IPS DF 4.7 (cell line): ENCODE measurements around the gene CYTL1.
"Not testable (repeated sequence)": the region's sequence is repeated elsewhere in the genome, so short reads cannot be mapped to it uniquely, and the experiment has no call there.

Experiments used
- DNase-seq: peaks from one replicate; pipeline ENCODE4 v3.0.0-alpha.2; 2013; ENCODE audit warnings: low spot score; ENCODE audit errors: extremely low read depth

The CYTL1 gene

DNA sequence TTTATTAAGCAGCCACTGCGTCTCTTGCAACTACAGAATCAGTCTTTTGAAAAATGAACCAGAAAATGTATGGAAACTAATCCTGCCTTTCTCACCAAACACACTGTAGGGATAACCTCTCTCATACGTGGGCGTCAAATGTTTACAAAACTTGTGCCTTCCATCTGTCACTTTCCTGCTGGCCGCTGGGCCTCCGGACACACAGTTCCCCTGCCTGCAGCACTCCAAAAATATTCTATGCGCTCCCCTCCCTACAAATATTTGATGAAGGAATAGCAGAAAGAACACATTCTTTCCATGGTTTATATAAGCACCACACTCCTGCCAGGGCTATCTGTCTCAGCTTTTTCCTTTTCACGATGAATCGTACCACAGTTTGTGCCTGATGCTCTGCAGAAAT is 14.9 kb upstream of the CYTL1 start:
- no peak for DNase-seq

DNA sequence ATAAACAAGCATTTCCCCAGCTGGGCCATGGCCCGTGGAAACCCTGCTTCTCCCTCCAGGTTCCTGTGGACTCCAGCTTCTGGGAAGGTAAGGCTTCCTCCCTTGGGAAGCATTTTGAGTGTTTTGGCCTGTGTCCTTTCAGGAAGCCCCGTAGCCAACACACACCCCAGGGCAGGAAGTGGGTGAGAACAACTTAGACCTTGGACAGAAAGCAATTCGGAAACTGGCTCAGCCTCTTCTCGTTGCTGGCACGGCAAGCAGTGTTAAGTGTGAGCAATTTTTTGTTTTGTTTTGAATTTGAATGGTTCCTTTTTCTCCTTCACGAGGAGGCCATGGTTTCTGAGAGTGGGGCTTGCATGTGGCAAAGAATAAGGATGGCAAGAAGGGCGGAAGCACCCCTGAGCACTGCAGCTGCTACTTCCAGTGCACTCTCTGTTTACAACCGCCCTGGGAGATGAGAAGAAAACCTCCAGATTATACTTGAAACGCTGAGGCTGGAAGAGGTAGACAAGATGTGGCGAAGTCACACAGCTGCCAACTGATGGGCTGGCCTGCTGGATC is 14.1 kb upstream of the CYTL1 start:
- no peak for DNase-seq

DNA sequence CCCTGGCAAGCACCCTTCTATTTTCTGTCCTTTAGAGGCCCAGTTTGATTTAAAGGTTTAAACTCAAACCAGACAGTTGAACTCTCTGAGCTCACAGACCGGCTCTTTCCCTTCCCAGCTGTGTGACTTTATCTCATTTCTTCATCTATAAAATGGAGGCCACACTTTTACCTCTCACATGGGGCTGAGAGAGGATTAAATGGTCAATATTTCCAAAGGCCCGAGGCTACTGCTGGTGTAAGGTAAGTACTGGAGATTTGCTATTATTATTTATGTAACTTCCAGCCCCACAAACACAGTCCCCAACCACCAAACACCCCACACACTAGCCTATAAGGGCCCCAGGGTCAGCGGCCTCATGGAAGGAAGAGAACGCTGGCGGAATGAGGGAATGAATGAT is 13.6 kb upstream of the CYTL1 start:
- no peak for DNase-seq

DNA sequence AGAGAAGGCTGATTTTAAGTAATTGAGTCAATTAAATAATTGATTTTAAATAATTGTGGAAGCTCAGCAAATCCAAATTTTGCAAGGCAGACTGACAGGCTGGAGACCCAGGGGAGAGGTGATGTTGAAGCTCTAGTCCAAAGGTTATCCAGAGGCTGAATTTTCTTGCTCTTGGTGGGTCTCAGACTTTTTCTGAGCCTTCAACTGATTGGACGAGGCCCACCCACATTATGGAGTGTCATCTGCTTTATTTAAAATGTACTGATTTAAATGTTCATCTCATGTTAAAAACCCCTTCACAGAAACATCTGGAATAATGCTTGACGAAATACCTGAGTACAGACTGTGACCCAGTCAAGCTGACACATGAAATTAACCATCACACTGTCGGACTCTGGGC is 11.7 kb upstream of the CYTL1 start:
- DNase-seq, result no peak

DNA sequence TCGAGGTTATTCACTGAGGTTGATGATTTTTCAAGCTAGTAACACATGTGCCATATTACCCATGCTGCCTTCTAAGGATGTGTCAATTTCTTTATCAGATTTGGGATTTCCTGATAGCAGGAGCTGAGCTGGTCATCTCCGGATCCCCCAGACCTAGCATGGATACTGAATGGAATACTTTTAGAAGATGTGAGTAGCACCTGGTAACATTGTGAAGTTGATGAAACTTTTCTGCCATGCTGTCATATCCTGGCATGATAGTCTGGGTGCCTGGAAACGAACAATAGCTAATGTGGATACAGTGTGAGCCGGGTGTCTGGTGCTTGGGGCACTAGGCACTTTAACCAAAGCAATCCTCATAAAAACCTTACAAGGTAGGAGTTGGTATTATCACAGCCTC is 11.0 kb upstream of the CYTL1 start:
- no peak for DNase-seq

DNA sequence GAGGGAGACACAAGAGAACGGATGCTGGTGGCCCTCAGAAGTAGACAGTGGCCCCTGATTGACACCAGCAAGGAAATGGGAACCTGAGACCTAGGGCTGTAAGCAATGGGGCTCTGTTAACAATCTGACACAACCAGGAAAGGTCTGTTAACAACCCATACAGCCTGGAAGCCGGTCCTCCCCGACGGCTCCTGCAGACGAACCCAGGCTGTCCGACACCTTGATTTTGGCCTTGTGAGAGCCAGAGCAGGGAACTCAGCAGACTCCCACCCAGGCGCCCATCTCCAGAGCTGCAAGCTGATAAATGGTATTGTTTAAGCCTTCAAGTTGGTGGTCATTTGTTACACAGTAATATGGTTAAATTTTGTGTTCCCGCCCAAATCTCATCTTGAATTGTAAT is 10.2 kb upstream of the CYTL1 start:
- DNase-seq, result no peak

DNA sequence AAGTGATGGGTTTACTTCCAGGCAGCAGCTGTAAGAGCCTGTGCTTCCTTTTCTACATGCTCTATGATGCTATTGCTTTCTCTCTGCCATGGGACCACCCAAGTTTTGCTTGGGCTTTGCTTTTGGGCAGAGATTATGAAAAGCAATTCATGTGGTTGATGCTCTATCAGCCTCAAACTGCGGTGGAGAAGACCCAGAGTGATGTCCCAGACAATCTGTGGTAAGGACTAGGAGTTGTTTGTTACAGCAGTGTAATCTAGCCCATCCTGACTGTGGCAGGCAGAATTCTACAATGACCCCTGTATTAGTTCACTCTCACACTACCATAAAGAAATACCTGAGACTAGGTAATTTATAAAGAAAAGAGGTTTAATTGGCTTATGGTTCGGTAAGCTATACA is 9.2 kb upstream of the CYTL1 start:
- no peak for DNase-seq

DNA sequence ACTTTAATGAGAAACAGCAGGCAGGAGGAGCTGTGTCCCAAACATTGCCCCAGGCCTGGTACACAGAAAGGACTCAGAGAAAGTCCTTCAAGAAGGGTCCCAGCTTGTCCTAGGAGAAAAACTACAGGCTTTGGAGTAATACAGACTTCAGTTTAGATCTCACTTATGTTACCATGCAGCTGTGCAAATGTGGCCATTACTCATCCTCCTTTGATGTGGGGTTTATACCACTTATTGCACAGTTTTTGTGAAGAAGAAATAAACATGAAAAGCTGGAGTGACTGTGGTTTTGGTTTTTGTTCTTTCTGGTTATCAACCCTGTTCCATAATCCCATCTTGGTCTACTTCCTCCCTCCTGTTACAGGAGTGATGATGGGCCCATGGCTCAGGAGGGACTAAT is 8.1 kb upstream of the CYTL1 start:
- no peak for DNase-seq

DNA sequence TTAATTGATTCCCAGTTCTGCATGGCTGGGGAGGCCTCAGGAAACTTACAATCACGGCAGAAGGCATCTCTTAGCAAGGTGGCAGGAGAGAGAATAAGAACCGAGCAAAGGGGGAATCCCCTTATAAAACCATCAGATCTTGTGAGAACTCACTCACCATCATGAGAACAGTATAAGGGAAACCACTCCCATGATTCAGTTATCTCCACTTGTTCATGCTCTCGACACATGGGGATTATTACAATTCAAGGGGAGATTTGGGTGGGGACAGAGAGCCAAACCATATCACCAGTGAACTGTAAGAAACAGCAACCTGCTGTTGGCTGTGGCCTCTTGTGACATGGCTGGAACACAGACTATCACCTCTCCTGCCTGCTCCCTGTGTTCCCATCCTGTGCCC is 7.1 kb upstream of the CYTL1 start:
- DNase-seq, result no peak

DNA sequence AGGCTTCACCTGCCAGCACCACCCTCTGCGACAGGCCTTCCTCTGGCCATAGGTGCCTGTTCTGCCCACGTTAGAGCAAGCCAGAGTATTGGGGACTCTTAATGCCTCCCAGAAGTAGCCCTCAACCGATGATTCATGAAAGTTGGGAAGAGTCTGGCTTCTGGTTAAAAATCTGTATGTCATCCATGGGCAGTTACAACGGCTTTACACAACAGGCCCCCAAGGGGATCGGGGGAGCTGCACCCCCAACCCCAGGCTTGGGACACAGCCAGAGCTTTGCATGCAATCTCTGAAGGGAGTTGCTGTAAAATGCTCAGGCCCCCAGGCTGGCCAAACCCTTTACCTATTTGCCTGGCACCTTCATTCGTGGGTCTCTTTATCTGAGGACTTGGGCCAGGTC is 5.4 kb upstream of the CYTL1 start:
- DNase-seq, result no peak

DNA sequence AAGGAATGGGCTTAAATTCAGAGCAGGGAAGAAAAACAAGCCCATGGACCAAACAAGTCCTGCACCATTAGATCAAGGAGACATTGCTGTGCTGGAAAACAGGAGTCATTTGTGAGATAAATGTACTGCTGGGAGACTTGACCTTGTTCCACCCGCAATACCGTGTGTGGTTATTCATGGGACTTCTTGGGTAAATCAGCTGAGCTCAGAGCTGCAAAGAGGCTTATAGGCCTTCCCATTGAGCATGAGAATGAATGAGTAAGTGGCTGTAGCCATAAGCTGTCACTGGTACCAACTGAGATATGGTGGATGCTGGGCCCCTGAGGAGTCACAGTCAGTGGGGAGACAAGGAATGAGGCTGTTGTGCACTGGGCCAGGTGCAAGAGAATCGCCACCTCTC is 2.3 kb upstream of the CYTL1 start:
- DNase-seq, result no peak

DNA sequence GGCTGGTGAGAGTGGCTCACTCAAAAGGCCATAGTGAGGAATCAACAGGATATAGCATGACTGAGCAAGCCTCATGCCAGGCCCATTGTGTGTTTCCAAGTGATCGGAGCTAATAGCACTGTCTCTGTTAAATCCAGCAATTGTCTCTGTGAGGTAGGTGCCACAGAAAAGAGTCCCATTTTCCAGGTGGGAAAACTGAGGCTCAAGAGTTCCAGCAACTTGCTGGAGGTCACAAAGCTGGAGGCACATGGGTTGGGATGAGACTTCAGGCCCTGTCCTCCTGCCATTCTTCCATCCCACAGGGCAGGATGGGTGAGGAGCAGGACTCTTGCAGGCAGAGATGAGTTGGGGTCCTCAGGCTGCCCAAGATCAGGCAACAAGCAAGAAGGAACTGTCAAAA is 1.1 kb upstream of the CYTL1 start:
- no peak for DNase-seq

DNA sequence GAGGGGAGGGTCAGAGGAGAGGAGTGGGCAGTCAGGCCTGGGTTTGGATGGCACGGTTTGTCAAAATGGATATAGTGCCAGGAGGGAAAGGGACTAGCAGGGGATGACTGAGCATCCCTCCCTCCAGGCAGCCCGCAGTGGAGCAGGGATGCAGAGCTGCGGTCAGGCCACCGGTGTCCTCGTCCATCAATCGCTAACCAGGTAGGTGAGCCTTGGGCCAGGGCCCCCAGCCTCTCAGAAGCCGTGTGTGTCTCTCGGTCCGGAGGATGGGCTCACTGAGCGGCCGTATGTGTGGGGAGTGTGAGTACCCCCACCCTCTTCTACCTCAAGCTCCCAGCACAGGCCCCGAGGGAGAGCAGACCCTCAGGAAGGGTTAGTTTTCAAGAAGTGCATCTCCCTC is 538 bp upstream of the CYTL1 start:
- DNase-seq, result no peak

DNA sequence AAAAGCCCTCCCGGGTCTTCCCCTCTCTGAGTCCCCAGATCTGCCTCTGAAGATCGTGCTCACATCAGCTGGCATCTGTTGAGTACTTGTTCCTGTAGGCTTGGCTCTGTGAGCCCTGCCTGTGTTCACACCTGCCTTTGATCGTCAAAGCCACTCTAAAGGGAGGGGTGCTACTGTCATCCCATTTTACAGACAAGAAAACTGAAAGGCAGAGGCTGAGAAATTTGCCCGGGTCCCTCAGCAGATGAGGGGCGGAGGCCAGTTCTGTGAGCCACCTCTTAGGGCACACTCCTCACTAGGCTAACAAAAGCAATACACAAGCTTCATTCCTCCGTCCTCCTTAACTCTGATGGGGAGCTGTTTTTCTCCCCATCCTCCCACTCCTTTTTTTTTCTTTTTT is 655 bp downstream of the CYTL1 start:
- DNase-seq, result no peak

DNA sequence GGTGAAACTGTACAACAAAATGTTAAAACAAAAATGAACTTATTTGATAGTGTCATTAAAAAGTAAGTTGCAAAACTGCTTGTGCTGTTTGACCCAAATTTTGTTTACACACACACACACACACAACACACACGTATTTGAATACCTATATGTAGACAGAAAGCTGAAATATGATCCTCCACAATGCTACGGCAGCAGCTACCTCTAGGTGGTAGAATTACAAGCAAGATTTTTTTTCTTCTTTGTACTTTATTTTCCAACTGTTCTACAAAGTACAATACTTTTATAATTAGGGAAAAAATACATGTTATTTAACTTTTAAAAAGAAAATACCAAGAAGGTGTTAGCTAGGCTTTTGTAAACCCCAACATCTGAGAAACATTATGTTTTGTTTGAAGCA is 1.2 kb downstream of the CYTL1 start:
- DNase-seq, result no peak

DNA sequence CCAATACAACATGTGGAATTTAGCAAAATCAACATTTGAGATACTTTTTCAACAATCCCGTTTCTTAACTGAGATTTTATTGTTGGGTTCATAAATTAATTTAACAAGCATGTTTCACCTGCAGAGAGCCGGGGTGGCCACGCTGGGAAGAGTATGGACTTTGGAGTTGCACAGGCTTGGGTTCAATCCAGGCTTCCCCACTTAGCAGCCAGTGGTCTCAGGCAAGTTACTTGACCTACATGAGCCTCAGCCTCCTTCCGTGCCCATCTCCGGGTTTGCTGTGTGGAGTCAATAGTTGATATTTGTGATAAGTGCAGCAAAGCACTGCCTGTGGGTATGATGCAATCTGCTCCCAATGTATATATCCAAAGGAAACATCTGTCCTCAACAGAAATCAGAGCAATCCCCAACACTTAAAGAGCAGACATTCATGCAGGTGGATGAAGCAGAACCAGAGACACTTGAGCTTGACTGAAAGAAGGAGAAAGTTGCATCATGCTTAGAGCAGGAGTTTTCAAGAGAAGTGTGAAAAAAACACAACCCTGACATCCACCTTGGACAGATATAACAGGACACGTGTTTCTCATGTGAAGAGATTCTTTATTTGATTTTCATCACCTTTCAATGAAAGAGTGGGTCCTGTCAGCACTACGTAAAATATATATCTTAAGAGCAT is 5.1 kb downstream of the CYTL1 start:
- DNase-seq, result no peak

DNA sequence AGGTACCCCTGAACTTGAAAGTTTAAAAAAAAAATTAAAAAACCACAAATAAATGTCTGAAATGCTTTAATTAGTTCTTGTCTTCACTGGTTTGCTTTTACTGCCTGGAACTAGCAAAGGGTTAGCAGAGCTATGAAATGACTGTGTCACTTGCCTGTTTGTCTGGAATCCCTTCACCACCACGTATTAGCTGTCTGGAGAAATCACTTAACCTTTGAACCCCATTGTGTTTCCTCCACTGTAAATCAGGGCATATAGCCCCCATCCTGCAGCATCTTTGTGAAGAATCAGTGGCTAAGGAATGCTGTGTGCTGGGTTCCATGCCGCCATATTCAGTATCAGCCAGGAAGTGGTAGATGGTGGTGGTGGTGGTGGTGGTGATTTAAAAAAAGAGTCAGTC is 6.3 kb downstream of the CYTL1 start:
- DNase-seq, result no peak

DNA sequence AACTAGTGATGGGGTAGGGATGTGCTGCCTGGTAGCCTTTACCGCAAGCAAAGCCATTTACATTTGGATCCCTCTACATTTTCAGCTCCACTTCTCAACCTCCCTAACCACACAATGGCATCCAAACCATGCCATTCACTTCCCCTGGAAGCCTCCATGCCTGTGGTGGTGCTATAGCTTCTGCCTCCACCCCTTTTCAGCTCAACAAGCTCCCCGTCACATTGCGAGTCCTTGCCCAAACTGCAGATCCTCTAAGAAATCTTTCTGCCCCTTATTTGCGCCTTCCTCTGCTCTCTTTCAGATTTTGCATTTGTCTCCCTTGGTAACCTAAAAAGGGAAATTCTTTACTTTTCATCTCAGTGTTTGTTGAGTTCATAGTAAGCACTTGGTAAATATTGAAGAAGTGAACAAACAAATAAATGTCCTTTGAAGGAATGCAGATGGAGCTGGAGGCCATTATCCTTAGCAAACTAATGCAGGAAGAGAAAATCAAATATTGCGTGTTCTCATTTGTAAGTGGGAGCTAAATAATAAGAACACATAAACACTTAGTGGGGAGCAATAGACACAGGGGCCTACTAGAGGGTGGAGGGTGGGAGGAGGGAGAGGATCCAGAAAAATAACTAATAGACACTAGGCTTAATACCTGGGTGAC is 6.9 kb downstream of the CYTL1 start:
- no peak for DNase-seq

DNA sequence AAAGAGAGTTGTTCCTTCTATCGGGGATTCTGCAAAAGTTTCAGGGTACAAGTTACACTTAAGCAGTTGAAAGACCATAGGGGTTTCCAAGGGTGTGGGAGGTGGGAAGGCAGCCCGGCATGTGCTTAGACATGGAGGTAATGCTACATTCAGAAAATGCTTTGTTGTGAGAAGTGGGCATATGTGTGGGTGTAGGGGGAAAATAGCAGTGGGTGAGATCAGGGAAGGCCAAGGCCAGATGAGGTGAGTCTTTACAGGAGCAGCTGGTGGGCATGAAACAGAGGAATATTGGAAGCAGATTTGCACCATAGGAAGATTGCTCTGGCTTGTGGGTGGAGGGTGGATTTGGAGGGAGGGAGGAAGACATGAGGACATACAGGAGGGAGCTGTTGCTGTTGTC is 8.3 kb downstream of the CYTL1 start:
- no peak for DNase-seq

DNA sequence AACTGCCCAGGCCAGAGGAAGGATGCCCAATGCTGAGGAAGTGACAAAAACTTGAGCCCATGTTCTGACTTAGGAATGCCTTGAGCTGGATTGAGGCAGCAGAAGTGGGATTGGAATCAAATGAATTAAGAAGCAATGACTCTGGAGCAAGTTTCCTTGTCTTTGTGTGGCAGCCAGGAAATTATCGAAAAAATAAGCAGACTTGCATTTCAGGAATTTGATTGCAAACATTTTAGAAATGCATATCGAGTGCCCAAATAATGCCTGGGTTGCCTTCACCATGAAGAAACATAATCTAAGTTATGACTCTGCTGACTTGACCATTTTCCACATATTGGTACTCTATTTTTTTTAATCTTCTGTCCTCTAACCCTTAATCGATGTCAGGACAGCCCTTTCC is 9.5 kb downstream of the CYTL1 start:
- no peak for DNase-seq

DNA sequence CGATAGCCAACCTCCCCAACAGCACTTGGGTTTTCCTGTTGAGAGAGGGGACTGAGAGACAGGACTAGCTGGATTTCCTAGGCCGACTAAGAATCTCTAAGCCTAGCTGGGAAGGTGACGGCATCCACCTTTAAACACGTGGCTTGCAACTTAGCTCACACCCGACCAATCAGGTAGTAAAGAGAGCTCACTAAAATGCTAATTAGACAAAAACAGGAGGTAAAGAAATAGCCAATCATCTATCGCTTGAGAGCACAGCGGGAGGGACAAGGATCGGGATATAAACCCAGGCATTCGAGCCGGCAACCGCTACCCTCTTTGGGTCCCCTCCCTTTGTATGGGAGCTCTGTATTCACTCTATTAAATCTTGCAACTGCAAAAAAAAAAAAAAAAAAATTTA is 12.3 kb downstream of the CYTL1 start:
- not testable (repeated sequence) for DNase-seq

DNA sequence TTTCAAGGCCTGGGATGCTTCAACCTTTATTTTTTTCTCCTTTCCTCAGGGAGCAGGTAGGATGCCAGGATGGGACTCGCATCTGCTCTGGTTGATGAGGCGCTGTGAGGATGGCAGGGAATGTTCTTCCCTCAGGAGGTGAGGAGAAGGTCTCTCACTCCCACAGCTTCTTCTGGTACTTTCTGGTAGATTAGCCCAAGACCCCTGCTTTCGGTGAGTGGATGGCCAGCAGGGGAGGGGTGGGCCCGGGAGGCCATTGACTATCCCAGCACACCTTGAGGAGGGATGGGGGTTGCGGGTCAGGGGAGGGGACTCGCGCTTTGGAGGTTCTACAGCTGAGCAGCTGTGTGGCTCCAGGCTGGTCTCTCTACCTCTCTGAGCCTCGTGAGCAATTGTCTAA is 14.8 kb downstream of the CYTL1 start:
- DNase-seq, result no peak

DNA sequence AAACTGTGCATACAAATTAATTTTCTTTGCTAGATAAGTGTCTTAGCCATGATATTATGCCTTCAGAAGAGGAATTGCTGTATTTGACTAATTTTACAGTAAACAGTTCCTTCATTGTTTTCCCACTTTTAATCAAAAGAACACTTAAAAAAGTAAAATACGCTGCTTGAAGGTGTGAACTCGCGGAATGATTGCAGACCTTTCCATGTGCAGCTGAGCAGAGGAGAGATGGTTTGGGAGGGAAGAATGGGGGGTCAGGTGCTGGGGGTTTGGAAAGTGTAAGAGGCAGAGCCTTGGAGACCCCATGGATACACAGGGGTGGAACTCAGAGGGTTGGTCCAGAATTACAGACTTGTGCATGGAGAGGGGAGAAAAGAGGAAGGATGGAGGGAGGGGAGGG is 15.3 kb downstream of the CYTL1 start:
- DNase-seq, result no peak
